ENCODE data around the gene CXCL14. TPM values are rescaled to one million over a fixed set of nuclear protein-coding genes. Genes with fewer than 3 reads are reported as not detected.

CXCL14 gene
- polyA plus RNA-seq, 1 experiment = not detected

- H3K27me3 ChIP-seq (ENCODE audit: control insufficient read depth, insufficient read depth, low read length) = peaks cover 92% of the 10 kb centered on the region
- DNase-seq (ENCODE audit: low read depth, low spot score) = no peak
- ChIA-PET CTCF (interaction anchor here (0.7 to 1.8 kb wide), 2 partner anchors 14 to 72 kb away, joined by 3 to 7 read pairs; no protein-coding TSS in a partner anchor), POLR2A (no interaction called here)
- TF ChIP-seq, protein P1, sequence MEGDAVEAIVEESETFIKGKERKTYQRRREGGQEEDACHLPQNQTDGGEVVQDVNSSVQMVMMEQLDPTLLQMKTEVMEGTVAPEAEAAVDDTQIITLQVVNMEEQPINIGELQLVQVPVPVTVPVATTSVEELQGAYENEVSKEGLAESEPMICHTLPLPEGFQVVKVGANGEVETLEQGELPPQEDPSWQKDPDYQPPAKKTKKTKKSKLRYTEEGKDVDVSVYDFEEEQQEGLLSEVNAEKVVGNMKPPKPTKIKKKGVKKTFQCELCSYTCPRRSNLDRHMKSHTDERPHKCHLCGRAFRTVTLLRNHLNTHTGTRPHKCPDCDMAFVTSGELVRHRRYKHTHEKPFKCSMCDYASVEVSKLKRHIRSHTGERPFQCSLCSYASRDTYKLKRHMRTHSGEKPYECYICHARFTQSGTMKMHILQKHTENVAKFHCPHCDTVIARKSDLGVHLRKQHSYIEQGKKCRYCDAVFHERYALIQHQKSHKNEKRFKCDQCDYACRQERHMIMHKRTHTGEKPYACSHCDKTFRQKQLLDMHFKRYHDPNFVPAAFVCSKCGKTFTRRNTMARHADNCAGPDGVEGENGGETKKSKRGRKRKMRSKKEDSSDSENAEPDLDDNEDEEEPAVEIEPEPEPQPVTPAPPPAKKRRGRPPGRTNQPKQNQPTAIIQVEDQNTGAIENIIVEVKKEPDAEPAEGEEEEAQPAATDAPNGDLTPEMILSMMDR (IDR thresholded peaks at IDR 0.05; ENCODE audit: low read depth, low read length) = no peak
- H3K4me3 ChIP-seq (ENCODE audit: low read depth, low read length) = no peak overlapping the region
- H3K9me3 ChIP-seq (ENCODE audit: control insufficient read depth, insufficient read depth, low read length) = peaks cover 7% of the 10 kb centered on the region
- no peak overlapping the region for H3K27ac ChIP-seq (ENCODE audit: low read depth, low read length)
Measured at GRCh38 chr5:135538261-135538660, 40.5 kb downstream of the CXCL14 start.

DNA sequence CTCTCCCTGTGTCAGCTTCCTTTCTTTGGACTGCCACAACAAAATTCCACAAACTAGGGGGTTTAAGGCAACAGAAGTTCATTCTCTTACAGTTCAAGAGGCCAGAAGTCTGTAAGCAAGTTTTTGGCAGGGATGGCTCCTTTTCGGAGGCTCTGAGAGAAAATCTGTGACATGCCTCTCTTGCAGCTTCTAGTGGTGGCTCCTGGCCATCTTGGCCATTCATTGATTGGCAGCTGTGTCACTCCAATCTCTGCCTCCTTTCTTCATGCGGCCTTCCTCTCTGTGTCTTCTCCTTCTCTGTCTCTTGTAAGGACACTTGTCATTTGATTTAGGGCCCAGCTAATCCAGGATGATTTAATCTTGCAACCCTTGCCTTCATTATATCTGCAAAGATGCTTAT, 41.0 kb downstream of the CXCL14 start:
- POLR2A ChIA-PET = no interaction called here
- Histone ChIP-seq H3K27me3 (ENCODE audit: control insufficient read depth, insufficient read depth, low read length) (peaks cover 90% of the 10 kb centered on the region), H3K27ac (ENCODE audit: low read depth, low read length) (no peak overlapping the region), H3K4me3 (ENCODE audit: low read depth, low read length) (no peak overlapping the region), H3K9me3 (ENCODE audit: control insufficient read depth, insufficient read depth, low read length) (peaks cover 7% of the 10 kb centered on the region)
- TF ChIP-seq, protein P1 (IDR thresholded peaks at IDR 0.05; ENCODE audit: low read depth, low read length) = no peak
- CTCF ChIA-PET = interaction anchor here (0.7 to 1.8 kb wide), 2 partner anchors 15 to 73 kb away, joined by 3 to 7 read pairs; no protein-coding TSS in a partner anchor
- DNase-seq (ENCODE audit: low read depth, low spot score) = no peak

- Histone ChIP-seq H3K27ac (ENCODE audit: low read depth, low read length) (no peak overlapping the region), H3K4me3 (ENCODE audit: low read depth, low read length) (no peak overlapping the region), H3K27me3 (ENCODE audit: control insufficient read depth, insufficient read depth, low read length) (peaks cover 91% of the 10 kb centered on the region), H3K9me3 (ENCODE audit: control insufficient read depth, insufficient read depth, low read length) (peaks cover 7% of the 10 kb centered on the region)
- TF ChIP-seq, protein P1 (IDR thresholded peaks at IDR 0.05; ENCODE audit: low read depth, low read length) = no peak
- no peak for DNase-seq (ENCODE audit: low read depth, low spot score)
- ChIA-PET CTCF (interaction anchor here (0.7 to 1.8 kb wide), 3 partner anchors 15 to 72 kb away, joined by 3 to 7 read pairs (median 4); no protein-coding TSS in a partner anchor), POLR2A (no interaction called here)
Measured at GRCh38 chr5:135537271-135537670, 41.5 kb downstream of the CXCL14 start.

GRCh38 chr5:135535820-135536801, 42.7 kb downstream of the CXCL14 start, which contains the start of gene NEUROG1:
Gene NEUROG1, minus strand, starts transcription at chr5:135535964. Its CDS starts 274 bp downstream, at chr5:135535690.
- Histone ChIP-seq H3K27ac (ENCODE audit: low read depth, low read length) (no peak within 1 kb of the TSS), H3K9me3 (ENCODE audit: control insufficient read depth, insufficient read depth, low read length) (peaks cover 7% of the 10 kb centered on the region), H3K27me3 (ENCODE audit: control insufficient read depth, insufficient read depth, low read length) (peaks cover 85% of the 10 kb centered on the region), H3K4me3 (ENCODE audit: low read depth, low read length) (no peak within 1 kb of the TSS)
- TF ChIP-seq, protein P1 (IDR thresholded peaks at IDR 0.05; ENCODE audit: low read depth, low read length) = no peak
- ChIA-PET POLR2A (no interaction called here), CTCF (interaction anchor here (1.0 kb wide), 1 partner anchor 29 kb away, joined by 3 read pairs; no protein-coding TSS in a partner anchor)
- DNase-seq (ENCODE audit: low read depth, low spot score) = no peak

- CTCF ChIA-PET = interaction anchor here (1.0 kb wide), 1 partner anchor 30 kb away, joined by 3 read pairs; no protein-coding TSS in a partner anchor
- no peak for DNase-seq (ENCODE audit: low read depth, low spot score)
- H3K27me3 ChIP-seq (ENCODE audit: control insufficient read depth, insufficient read depth, low read length) = peaks cover 85% of the 10 kb centered on the region
Measured at GRCh38 chr5:135535420-135535819, 43.4 kb downstream of the CXCL14 start.

More at GRCh38 chr5:135535420-135535819, 43.4 kb downstream of the CXCL14 start:
- Histone ChIP-seq H3K27ac (ENCODE audit: low read depth, low read length) (no peak overlapping the region), H3K9me3 (ENCODE audit: control insufficient read depth, insufficient read depth, low read length) (peaks cover 7% of the 10 kb centered on the region), H3K4me3 (ENCODE audit: low read depth, low read length) (no peak overlapping the region)
- POLR2A ChIA-PET = no interaction called here
- TF ChIP-seq, protein P1 (IDR thresholded peaks at IDR 0.05; ENCODE audit: low read depth, low read length) = no peak

All from AG04450 (cell line).